ENCODE results near the gene MAP2K7. TPM values are rescaled to one million over a fixed set of nuclear protein-coding genes. Genes with fewer than 3 reads are reported as not detected.

Gene MAP2K7
- total and polyA plus RNA-seq, 2 donors (not counting 1 experiment from before 2014, with no cell fraction given) = 7.8 to 10.4 TPM

DNA sequence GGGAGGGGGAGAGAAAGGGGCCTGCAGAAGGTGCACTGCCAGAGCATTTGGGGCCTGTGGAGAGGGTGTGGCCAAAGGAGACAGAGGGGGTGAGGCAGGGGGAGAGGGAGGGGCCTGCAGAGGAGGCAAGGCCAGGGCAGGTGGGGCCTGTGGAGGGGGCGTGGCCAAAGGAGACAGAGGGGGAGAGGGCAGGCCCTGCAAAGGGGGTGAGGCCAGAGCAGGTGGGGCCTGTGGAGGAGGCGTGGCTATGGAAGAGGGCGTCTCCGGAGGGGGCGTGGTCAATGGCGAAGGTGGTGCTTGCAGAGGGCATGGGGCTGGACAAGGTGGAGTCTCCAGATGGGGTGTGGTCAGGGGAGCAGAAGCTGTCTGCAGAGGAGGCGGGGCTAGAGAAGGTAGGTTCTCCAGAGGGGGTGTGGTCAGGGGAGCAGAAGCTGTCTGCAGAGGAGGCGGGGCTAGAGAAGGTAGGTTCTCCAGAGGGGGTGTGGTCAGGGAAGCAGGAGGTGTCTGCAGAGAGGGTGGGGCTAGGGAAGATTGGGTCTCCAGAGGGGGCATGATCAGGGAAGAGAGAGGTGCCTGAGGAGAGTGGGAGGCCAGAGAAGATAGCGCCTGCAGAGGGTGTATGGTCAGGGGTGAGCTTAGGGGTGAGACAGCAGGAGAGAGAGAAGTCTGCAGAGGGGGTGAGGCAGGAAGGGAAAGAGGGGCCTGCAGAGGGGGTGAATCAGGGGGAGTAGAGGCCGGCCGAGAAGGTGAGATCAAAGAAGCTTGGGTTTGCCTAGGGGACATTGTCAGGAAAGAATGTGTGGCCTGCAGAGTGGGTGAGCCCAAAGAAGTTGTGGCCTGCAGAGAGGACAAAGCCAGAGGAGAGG is 32.9 kb upstream of the MAP2K7 start:
- Histone ChIP-seq H3K36me3 (ENCODE audit: control insufficient read depth, insufficient read depth, low read length) (no peaks in the 10 kb centered on the region), H3K27ac (ENCODE audit: insufficient read depth, low read length) (no peak overlapping the region), H3K27me3 (ENCODE audit: control insufficient read depth, insufficient read depth, low read length) (peaks cover 17% of the 10 kb centered on the region), H4K20me1 (ENCODE audit: control insufficient read depth, extremely low read depth, insufficient read depth, low read length) (no peaks in the 10 kb centered on the region), H3K9ac (ENCODE audit: insufficient read depth, low read length) (no peak overlapping the region), H3K4me2 (ENCODE audit: extremely low read depth, insufficient read depth, low read length) (no peak overlapping the region), H3K4me1 (ENCODE audit: control insufficient read depth, extremely low read depth, insufficient read depth, low read length) (peaks cover 7% of the 10 kb centered on the region), H3K9me3 (ENCODE audit: control insufficient read depth, insufficient read depth, low read depth, low read length) (no peaks in the 10 kb centered on the region), H2AFZ (ENCODE audit: low read length) (no peak overlapping the region), H3K4me3 (replicated peaks in 1 of 4; ENCODE audit: control extremely low read depth in 1 of 4, insufficient read depth in 1 of 4, low read depth in 3 of 4, low read length in 4 of 4) (no peak overlapping the region), H3K79me2 (ENCODE audit: control insufficient read depth, insufficient read depth, low read length) (no peaks in the 10 kb centered on the region)
- peak; percentile 10 to 27 for DNase-seq (ENCODE audit: low read depth in 2 of 2)
- TF ChIP-seq EZH2 (IDR thresholded peaks at IDR 0.05; ENCODE audit: low read length, missing control alignments) = no peak
- TF ChIP-seq, protein P1, sequence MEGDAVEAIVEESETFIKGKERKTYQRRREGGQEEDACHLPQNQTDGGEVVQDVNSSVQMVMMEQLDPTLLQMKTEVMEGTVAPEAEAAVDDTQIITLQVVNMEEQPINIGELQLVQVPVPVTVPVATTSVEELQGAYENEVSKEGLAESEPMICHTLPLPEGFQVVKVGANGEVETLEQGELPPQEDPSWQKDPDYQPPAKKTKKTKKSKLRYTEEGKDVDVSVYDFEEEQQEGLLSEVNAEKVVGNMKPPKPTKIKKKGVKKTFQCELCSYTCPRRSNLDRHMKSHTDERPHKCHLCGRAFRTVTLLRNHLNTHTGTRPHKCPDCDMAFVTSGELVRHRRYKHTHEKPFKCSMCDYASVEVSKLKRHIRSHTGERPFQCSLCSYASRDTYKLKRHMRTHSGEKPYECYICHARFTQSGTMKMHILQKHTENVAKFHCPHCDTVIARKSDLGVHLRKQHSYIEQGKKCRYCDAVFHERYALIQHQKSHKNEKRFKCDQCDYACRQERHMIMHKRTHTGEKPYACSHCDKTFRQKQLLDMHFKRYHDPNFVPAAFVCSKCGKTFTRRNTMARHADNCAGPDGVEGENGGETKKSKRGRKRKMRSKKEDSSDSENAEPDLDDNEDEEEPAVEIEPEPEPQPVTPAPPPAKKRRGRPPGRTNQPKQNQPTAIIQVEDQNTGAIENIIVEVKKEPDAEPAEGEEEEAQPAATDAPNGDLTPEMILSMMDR (conservative IDR thresholded peaks at IDR 0.05 in 1 of 2, IDR thresholded peaks at IDR 0.05 in 1 of 2; ENCODE audit: low read depth in 1 of 2, low read length in 2 of 2) = no peak

DNA sequence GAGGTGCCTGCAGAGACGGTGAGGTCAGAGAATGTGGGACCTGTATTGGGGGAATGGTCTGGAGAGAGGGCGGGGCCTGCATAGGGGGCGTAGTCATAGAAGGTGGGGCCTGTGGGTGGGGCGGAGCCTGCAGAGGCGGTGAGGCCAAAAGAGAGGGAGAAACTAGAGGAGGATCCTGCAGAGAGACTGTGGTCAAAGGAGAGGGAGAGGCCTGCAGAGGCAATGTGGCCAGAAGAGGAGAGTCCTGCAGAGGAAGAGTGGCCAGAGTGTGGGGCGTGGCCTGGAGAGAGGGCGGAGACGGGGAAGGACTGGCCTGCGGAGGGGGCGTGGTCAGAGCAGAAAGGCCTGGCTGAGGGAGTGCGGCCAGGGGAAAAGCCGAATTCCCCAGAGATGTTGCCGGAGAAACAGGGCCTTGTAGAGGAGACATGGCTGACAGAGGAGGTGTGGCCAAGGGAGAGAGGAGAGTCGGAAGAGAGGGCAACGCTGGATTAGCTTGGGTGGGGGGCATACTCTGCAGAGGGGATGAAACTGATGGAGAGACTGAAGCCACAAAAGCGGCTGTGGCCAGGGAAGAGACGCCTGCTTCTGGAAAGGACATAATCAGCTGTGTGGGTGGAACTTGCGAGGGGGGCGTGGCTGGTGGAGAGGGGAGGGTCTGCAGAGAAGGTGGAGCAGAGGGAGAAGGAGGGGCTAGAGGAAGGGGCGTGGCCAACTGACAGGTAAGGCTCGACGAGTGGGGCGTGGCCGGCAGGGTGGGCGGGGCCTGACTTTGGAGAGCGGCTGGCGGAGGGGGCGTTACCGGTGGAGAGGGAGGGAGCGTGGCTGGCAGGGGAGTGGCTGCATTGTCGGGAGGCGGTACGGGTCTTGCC is 32.0 kb upstream of the MAP2K7 start:
- peak overlapping the region; percentile 90 for H2AFZ ChIP-seq (ENCODE audit: low read length)
- no peaks in the 10 kb centered on the region for H3K36me3 ChIP-seq (ENCODE audit: control insufficient read depth, insufficient read depth, low read length)
- peak overlapping the region; percentile 32 to 53 (median 42) for H3K4me3 ChIP-seq (replicated peaks in 1 of 4; ENCODE audit: control extremely low read depth in 1 of 4, insufficient read depth in 1 of 4, low read depth in 3 of 4, low read length in 4 of 4)
- peak overlapping the region; percentile 4 for H3K9ac ChIP-seq (ENCODE audit: insufficient read depth, low read length)
- H3K27me3 ChIP-seq (ENCODE audit: control insufficient read depth, insufficient read depth, low read length) = peaks cover 17% of the 10 kb centered on the region
- H4K20me1 ChIP-seq (ENCODE audit: control insufficient read depth, extremely low read depth, insufficient read depth, low read length) = no peaks in the 10 kb centered on the region
- H3K27ac ChIP-seq (ENCODE audit: insufficient read depth, low read length) = peak overlapping the region; percentile 16
- H3K9me3 ChIP-seq (ENCODE audit: control insufficient read depth, insufficient read depth, low read depth, low read length) = no peaks in the 10 kb centered on the region
- DNase-seq (ENCODE audit: low read depth in 2 of 2) = peak; percentile 85 to 92
- peak overlapping the region; percentile 40 for H3K4me2 ChIP-seq (ENCODE audit: extremely low read depth, insufficient read depth, low read length)
- peaks cover 7% of the 10 kb centered on the region for H3K4me1 ChIP-seq (ENCODE audit: control insufficient read depth, extremely low read depth, insufficient read depth, low read length)
- no peak for TF ChIP-seq EZH2 (IDR thresholded peaks at IDR 0.05; ENCODE audit: low read length, missing control alignments)
- no peaks in the 10 kb centered on the region for H3K79me2 ChIP-seq (ENCODE audit: control insufficient read depth, insufficient read depth, low read length)

DNA sequence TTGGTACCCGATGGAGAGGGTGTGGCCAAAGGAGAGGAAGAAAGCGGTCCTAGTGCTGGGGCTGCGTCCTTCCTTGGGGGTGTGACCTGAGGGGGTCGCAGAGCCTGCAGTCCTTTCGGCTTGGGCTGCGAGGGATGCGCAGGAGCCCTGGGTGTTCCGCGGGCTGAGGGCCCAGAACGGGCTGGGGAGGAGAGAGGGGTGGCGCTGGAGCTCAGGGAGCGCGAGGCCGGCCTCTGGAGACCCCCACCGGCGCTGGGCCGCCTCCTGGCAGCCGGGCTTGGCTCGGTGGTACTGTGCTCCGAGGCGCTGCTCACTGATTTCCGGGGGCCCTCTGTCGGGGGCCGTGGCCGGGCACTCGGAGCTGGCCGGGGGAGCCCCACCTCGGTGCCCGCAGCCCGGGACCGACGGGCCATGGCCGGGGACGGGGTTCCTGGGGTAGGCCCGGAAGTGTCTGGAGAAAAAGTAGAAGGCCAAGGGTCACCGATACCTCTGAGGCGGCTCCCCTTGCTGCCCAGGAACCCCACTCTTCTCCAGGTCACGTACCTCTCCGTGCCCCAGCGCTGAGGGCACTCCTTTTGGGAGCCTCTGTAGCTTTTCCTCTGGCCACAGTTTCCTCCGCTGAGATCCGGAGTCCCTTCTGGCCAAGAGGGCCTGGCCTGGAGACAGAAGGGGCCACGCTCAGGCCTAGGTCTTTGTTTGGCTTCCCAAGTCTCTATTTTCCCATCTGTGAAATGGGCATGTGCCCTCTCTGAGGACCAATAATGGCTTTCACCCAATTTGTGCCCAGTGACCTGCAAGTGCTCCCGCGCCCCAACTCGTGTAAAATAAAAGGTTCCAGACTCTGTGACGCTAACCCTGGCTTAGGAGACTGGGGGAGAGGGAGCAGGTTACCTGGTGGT is 31.1 kb upstream of the MAP2K7 start:
- Histone ChIP-seq H3K4me2 (ENCODE audit: extremely low read depth, insufficient read depth, low read length) (peak overlapping the region; percentile 10), H3K9me3 (ENCODE audit: control insufficient read depth, insufficient read depth, low read depth, low read length) (no peaks in the 10 kb centered on the region), H3K4me1 (ENCODE audit: control insufficient read depth, extremely low read depth, insufficient read depth, low read length) (peaks cover 7% of the 10 kb centered on the region), H3K27me3 (ENCODE audit: control insufficient read depth, insufficient read depth, low read length) (peaks cover 17% of the 10 kb centered on the region), H3K4me3 (replicated peaks in 1 of 4; ENCODE audit: control extremely low read depth in 1 of 4, insufficient read depth in 1 of 4, low read depth in 3 of 4, low read length in 4 of 4) (no peak overlapping the region), H3K9ac (ENCODE audit: insufficient read depth, low read length) (no peak overlapping the region), H3K27ac (ENCODE audit: insufficient read depth, low read length) (no peak overlapping the region), H3K79me2 (ENCODE audit: control insufficient read depth, insufficient read depth, low read length) (no peaks in the 10 kb centered on the region), H3K36me3 (ENCODE audit: control insufficient read depth, insufficient read depth, low read length) (no peaks in the 10 kb centered on the region), H2AFZ (ENCODE audit: low read length) (no peak overlapping the region), H4K20me1 (ENCODE audit: control insufficient read depth, extremely low read depth, insufficient read depth, low read length) (no peaks in the 10 kb centered on the region)
- DNase-seq (ENCODE audit: low read depth in 2 of 2) = no peak
- TF ChIP-seq EZH2 (IDR thresholded peaks at IDR 0.05; ENCODE audit: low read length, missing control alignments) = no peak
- TF ChIP-seq, protein P1 (conservative IDR thresholded peaks at IDR 0.05 in 1 of 2, IDR thresholded peaks at IDR 0.05 in 1 of 2; ENCODE audit: low read depth in 1 of 2, low read length in 2 of 2) = no peak

All from fibroblast of lung (primary cell).